GM12864 (cell line): ENCODE measurements around the gene DNAJA1.

Source experiments
- DNase-seq: peaks from one replicate; pipeline ENCODE4 v3.0.0-alpha.2; 2011; ENCODE audit warnings: low read depth
- H3K4me3 ChIP-seq: 2 replicates; pipeline ENCODE4 v1.5.1; 2011; ENCODE audit warnings: mild to moderate bottlenecking, low read depth, low read length, control low read depth
- TF ChIP-seq, protein P1 (sequence below): IDR thresholded peaks from 2 replicates; pipeline ENCODE4 v1.5.1; 2011; ENCODE audit warnings: low read depth, mild to moderate bottlenecking, moderate library complexity, low read length, control low read depth, inconsistent platforms; ENCODE audit errors: missing control alignments

Gene DNAJA1

DNA sequence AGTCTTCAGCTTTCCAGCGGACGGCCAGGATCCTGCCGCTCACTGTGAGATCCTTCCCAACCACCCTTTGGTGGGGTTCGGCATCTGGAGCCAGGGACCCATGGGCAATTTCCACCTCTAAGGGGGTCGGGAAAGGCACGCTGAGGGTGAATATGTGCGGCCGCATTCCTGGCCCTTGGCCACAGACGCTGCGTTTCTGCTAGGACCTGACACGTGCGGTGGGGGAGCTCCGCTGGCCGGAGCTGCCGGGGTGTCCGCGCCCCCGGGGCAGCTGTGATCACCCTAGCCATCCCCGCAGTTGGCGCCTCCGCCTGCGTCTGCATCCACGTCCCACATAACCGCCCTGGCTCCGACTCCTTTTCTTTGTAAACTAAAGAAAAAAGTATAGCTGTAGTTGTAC is 5.3 kb upstream of the DNAJA1 start:
- no peak for DNase-seq
- no peak overlapping the region for H3K4me3 ChIP-seq
- TF ChIP-seq, protein P1, sequence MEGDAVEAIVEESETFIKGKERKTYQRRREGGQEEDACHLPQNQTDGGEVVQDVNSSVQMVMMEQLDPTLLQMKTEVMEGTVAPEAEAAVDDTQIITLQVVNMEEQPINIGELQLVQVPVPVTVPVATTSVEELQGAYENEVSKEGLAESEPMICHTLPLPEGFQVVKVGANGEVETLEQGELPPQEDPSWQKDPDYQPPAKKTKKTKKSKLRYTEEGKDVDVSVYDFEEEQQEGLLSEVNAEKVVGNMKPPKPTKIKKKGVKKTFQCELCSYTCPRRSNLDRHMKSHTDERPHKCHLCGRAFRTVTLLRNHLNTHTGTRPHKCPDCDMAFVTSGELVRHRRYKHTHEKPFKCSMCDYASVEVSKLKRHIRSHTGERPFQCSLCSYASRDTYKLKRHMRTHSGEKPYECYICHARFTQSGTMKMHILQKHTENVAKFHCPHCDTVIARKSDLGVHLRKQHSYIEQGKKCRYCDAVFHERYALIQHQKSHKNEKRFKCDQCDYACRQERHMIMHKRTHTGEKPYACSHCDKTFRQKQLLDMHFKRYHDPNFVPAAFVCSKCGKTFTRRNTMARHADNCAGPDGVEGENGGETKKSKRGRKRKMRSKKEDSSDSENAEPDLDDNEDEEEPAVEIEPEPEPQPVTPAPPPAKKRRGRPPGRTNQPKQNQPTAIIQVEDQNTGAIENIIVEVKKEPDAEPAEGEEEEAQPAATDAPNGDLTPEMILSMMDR, result no peak

DNA sequence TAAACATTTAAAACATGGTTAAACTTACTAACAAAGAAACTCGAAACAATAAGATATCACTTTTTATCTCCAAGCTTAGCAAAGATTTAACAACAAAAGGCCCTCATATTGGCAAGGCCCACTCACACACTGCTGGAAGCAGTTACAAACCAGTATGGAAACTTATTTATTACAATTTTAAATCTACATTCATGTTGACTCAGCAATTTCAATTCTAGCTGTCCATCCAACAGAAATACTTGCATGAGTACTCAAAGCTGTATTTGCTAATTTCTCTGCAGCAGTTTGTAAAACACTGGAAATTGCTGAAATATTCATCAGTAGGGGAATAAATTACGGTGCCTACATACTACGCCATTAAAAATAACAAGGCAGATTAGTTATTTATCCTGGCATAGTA is 2.8 kb upstream of the DNAJA1 start:
- DNase-seq, result no peak
- no peak overlapping the region; the same call in 1 of the 2 replicates for H3K4me3 ChIP-seq
- TF ChIP-seq, protein P1, result no peak

DNA sequence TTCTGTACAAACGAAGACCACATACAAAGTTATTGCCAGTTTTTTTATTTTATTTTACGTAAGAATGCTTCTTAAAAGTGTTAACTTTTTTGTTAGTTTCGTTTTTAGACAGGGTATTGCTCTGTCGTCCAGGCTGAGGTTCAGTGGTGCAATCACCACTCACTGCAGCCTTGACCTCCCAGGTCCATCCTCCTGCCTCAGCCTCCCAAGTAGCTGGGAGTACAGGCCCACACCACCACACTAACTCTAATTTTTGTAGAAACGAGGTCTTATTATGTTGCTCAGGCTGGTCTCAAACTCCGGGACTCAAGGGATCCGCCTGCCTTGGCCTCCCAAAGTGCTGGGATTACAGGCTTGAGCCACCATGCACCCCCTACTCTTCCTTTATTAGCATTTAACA is 2.3 kb upstream of the DNAJA1 start:
- H3K4me3 ChIP-seq, result peak overlapping the region; percentile 14; the same call in 1 of the 2 replicates
- TF ChIP-seq, protein P1, result no peak
- DNase-seq, result no peak

DNA sequence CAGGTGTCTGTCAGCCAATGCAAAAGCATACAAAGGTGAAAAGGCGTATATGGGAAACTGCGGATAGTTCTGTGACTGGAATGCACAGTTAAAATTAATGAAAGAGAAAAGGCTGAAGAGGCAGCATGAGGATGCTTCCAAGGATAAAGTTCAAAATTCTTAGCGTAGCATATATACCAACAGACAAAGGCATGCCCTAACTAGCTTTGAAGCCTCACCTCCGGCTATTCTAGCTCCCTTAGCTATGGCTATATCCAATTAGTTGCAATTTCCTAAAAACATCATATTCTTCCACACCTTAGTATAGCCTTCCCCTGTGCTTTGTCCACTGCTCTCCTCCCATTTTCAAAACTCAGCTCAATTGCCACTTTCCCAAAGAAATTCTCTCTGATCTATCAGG is 1.4 kb upstream of the DNAJA1 start:
- TF ChIP-seq, protein P1, result no peak
- H3K4me3 ChIP-seq, result peak overlapping the region; percentile 71
- no peak for DNase-seq

DNA sequence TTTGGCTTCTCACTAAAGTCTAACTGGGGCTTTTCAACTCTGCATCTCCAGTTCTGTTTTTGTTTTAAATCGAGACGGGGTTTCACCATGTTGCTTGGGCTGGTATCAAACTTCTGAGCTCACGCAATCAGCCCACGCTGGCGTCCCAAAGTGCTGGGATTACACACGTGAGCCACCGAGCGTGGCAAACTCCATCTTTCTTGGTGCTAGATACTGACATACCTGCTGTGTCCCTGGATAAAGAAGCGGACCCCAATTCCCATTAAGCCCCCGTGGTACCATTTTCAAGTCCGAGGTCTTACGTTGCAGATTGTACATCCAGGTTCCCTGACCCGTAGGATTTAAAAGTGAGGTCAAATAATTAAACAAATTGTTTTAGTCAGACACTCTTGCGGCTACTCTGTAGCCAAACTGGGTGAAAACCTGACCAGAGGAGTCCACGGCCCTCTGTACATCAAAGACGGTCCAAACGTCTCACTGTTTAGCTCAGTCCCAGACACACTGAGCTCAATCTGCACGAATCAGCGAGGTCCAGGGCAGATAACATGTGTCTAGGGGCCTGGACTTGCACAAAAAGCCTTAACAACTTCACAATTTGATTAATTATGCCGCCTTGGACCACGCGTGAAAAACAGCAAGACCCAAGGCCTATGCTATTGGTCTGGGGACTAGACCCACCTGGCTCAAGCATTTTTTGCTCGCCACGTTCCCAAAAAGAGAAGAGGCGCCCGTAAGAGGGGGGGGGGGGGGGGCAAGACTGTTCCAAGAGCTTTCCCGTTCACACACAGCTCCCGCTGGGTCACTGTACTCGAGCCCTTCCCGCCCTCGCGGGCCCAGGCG is 727 bp upstream of the DNAJA1 start:
- TF ChIP-seq, protein P1, result no peak
- H3K4me3 ChIP-seq, result peak overlapping the region; percentile 71
- no peak for DNase-seq

DNA sequence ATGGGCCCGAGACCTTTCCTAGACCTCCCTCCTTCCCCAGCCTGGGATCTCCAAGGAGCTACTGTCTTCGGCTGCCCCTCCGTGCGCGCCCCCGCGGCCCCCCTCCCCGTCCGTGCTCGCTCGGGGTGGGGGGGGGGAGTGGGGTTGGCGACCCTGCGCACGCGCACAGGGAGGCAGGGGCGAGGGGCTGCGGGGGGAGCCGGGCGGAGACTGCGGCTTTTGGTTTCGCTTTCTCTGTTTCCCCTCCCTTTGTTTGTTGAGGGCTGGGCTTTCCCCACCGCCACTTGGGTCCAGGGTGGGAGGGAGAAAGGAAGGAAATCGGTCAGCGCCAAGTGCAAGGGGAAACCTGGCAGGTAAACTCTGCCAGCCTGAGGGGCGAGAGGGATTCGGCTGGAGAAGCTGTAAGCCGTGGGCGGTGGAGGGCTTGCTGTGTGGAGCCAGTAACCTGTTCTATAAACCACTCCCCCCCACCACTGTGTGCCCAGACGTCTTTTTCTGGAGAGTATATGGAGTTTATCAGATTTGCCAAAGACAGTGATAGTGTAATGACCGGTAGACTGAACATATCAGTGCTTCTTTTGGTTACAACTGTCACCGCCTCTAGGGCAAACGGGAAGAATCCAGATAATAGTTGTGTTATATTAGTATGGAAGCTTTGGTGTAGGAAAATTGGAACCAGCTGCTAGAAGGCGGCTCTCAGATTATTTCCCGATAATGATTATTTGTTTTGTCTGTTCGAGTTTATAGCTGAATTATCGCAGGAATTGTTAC is 684 bp downstream of the DNAJA1 start:
- TF ChIP-seq, protein P1, result no peak
- DNase-seq, result no peak
- H3K4me3 ChIP-seq, result peak overlapping the region; percentile 71
